B cell (primary cell): Measurements from ENCODE around the gene ZFPM1. TPM values are rescaled to one million over a fixed set of nuclear protein-coding genes. Genes with fewer than 3 reads are reported as not detected.

Experiments
- ATAC-seq: fragments of 200-7000 bp; cut with Tn5 transposase; one replicate; pipeline ENCODE4 v1.10.0; 2021; ENCODE audit warnings: low read depth, mild to moderate bottlenecking, moderate number of reproducible peaks, moderate library complexity
- CTCF ChIA-PET: fragments of 350-600 bp; sonication (Branson Sonifier 250); formaldehyde crosslinking; loops from one replicate; lab custom pipeline; 2021; ENCODE audit warnings: antibody characterized with exemption, inconsistent platforms; lab: Charles Lee
- POLR2A ChIA-PET: fragments of 350-600 bp; sonication (Branson Sonifier 250); formaldehyde crosslinking; loops from one replicate; lab custom pipeline; 2021; ENCODE audit warnings: antibody characterized with exemption; lab: Charles Lee
- DNase-seq: peaks from one replicate; pipeline ENCODE4 v3.0.0; 2013
- H2AFZ ChIP-seq: 2 replicates; pipeline ENCODE4 v1.6.1; 2012; ENCODE audit warnings: mild to moderate bottlenecking, low read depth, low read length; ENCODE audit not compliant: insufficient read depth, poor library complexity, severe bottlenecking
- H3K27ac ChIP-seq, 2 donors: 1 replicate in 1 of 2; 2 replicates in 1 of 2; pipeline ENCODE4 v1.5.1; 2012 to 2013; ENCODE audit warnings: low read length in 2 of 2, mild to moderate bottlenecking in 2 of 2, moderate library complexity in 1 of 2
- H3K27me3 ChIP-seq, 4 experiments: fragments of 200-600 bp in 1 of 4; sonication (generic) in 1 of 4; replicated peaks in 1 of 4; 1 replicate in 2 of 4; 2 replicates in 2 of 4; pipeline versions ENCODE4 v1.6.1 to v1.7.0; 2013 to 2016; ENCODE audit warnings: low read length in 3 of 4, mild to moderate bottlenecking in 2 of 4, mixed read lengths in 1 of 4, moderate library complexity in 1 of 4; ENCODE audit not compliant: insufficient read depth in 4 of 4, control insufficient read depth in 3 of 4; ENCODE audit errors: control extremely low read depth in 1 of 4
- H3K36me3 ChIP-seq, 2 experiments: replicated peaks in 1 of 2; 1 replicate in 1 of 2; 2 replicates in 1 of 2; pipeline versions ENCODE4 v1.6.1 to v1.7.1; 2013; ENCODE audit warnings: low read length in 1 of 2; ENCODE audit not compliant: insufficient read depth in 2 of 2, control insufficient read depth in 1 of 2; ENCODE audit errors: control extremely low read depth in 1 of 2, extremely low read depth in 1 of 2
- H3K4me1 ChIP-seq, 2 donors: fragments of 200-600 bp in 1 of 2; sonication (generic) in 1 of 2; 1 replicate in 1 of 2; 2 replicates in 1 of 2; pipeline versions ENCODE4 v1.5.1 to v1.6.1; 2013 to 2017; ENCODE audit warnings: low read length in 2 of 2; ENCODE audit not compliant: control insufficient read depth in 2 of 2, insufficient read depth in 2 of 2
- H3K4me2 ChIP-seq: replicated peaks from 2 replicates; pipeline ENCODE3; 2012; ENCODE audit warnings: mild to moderate bottlenecking, low read depth, low read length; ENCODE audit not compliant: poor library complexity, severe bottlenecking
- H3K4me3 ChIP-seq, 5 experiments: fragments of 200-600 bp in 1 of 5; sonication (generic) in 1 of 5; 1 replicate in 3 of 5; 2 replicates in 2 of 5; pipeline versions ENCODE4 v1.5.1 to v1.7.0; 2011 to 2016; ENCODE audit warnings: low read length in 4 of 5, mild to moderate bottlenecking in 4 of 5, low read depth in 2 of 5, control low read depth in 1 of 5, moderate library complexity in 1 of 5; ENCODE audit not compliant: insufficient read depth in 1 of 5; ENCODE audit errors: control extremely low read depth in 1 of 5, extremely low read depth in 1 of 5
- H3K79me2 ChIP-seq: fragments of 200-600 bp; sonication (generic); one replicate; pipeline ENCODE4 v1.6.0; 2016; ENCODE audit warnings: low read length; ENCODE audit not compliant: control insufficient read depth, insufficient read depth
- H3K9ac ChIP-seq: fragments of 200-600 bp; sonication (generic); 2 replicates; pipeline ENCODE4 v1.6.1; 2017; ENCODE audit warnings: mild to moderate bottlenecking, low read length, moderate library complexity
- H3K9me3 ChIP-seq, 3 donors: one replicate each; pipeline versions ENCODE4 v1.6.1 to v1.7.1; 2013; ENCODE audit warnings: low read length in 2 of 3; ENCODE audit not compliant: control insufficient read depth in 2 of 3, insufficient read depth in 1 of 3; ENCODE audit errors: control extremely low read depth in 1 of 3
- H4K20me1 ChIP-seq: 2 replicates; pipeline ENCODE4 v1.6.0; 2012; ENCODE audit warnings: mild to moderate bottlenecking, low read length; ENCODE audit not compliant: insufficient read depth, control insufficient read depth, poor library complexity, severe bottlenecking
- H3K27ac Mint-ChIP-seq: one replicate; pipeline ENCODE4 v1.8.0; 2021; ENCODE audit warnings: mixed read lengths
- H3K27me3 Mint-ChIP-seq: one replicate; pipeline ENCODE4 v1.8.0; 2021; ENCODE audit warnings: mixed read lengths
- H3K4me1 Mint-ChIP-seq: one replicate; pipeline ENCODE4 v1.8.0; 2021; ENCODE audit warnings: mixed read lengths
- H3K4me3 Mint-ChIP-seq: one replicate; pipeline ENCODE4 v1.8.0; 2021; ENCODE audit warnings: mixed read lengths
- H3K9me3 Mint-ChIP-seq: one replicate; pipeline ENCODE4 v1.8.0; 2022; ENCODE audit warnings: mixed read lengths; ENCODE audit not compliant: insufficient read depth
- CTCF ChIP-seq: fragments of 200-600 bp; IDR thresholded peaks from one replicate; pipeline ENCODE4 v1.8.0; 2022; ENCODE audit warnings: antibody characterized with exemption, mild to moderate bottlenecking
- EZH2 ChIP-seq: IDR thresholded peaks from 2 replicates; pipeline ENCODE4 v1.6.1; 2012; ENCODE audit warnings: borderline replicate concordance, low read depth, mild to moderate bottlenecking, moderate library complexity, low read length; ENCODE audit not compliant: insufficient read depth, poor library complexity, severe bottlenecking
- WGBS: methylation state at CpG from one replicate; pipeline ENCODE4 v1.1.5; 2013; ENCODE audit warnings: missing lambda C conversion rate; ENCODE audit not compliant: insufficient coverage; 5-methylcytosine and 5-hydroxymethylcytosine counted together
- intact Hi-C: fragments of 100-400 bp; cut with micrococcal nuclease; formaldehyde crosslinking; loops from one replicate; pipeline ENCODE4 v1.10.0; 2022
- polyA plus RNA-seq: library from polyadenylated mRNA; depleted of rRNA; stranded (reverse); fragments of >200 nt; gene quantifications from 2 replicates; pipeline ENCODE4 v1.2.3, GENCODE V29; 2012
- total RNA-seq, 2 donors: library from RNA; stranded (reverse); fragments of 120-200 nt in 1 of 2; gene quantifications; 1 replicate in 1 of 2; 2 replicates in 1 of 2; pipeline versions ENCODE4 v1.2.3 to v1.2.4, GENCODE V29; 2013 to 2022

The ZFPM1 gene
- total and polyA plus RNA-seq, 2 donors (not counting 1 experiment from before 2014, with no cell fraction given), result 4.3 to 34.6 TPM

GRCh38 chr16:88404769-88405168 is 48.3 kb upstream of the ZFPM1 start:
- Histone ChIP-seq H3K9ac (no peak overlapping the region), H3K79me2 (no peaks in the 10 kb centered on the region), H4K20me1 (no peaks in the 10 kb centered on the region), H3K27ac (no peak overlapping the region), H3K4me1 (no peaks in the 10 kb centered on the region), H3K9me3 (peaks cover 0 to 3% (median 0%) of the 10 kb centered on the region in 3 donors), H2AFZ (no peak overlapping the region), H3K4me2 (no peak overlapping the region), H3K4me3 (no peak overlapping the region), H3K36me3 (no peaks in the 10 kb centered on the region), H3K27me3 (peaks cover 0 to 2% (median 0%) of the 10 kb centered on the region in 4 experiments)
- Mint-ChIP-seq H3K27me3 (peaks cover 4% of the 10 kb centered on the region), H3K27ac (no peak overlapping the region), H3K9me3 (no peaks in the 10 kb centered on the region), H3K4me3 (no peak overlapping the region), H3K4me1 (peaks cover 4% of the 10 kb centered on the region)
- 79% methylated on average over 6 of the region's 6 CpGs for WGBS
- DNase-seq (no peak), ATAC-seq (no peak)
- intact Hi-C loops, result no loop called here
- TF ChIP-seq CTCF (no peak), EZH2 (no peak)
- POLR2A ChIA-PET, result no interaction called here
- CTCF ChIA-PET, result no interaction called here

- no peak overlapping the region for H3K4me3 Mint-ChIP-seq
- POLR2A ChIA-PET, result no interaction called here
These were observed 47.6 kb upstream of the ZFPM1 start for GRCh38 chr16:88405216-88406060.

More at GRCh38 chr16:88405216-88406060, 47.6 kb upstream of the ZFPM1 start:
- H2AFZ ChIP-seq, result no peak overlapping the region
- Mint-ChIP-seq H3K9me3 (no peaks in the 10 kb centered on the region), H3K27me3 (peaks cover 4% of the 10 kb centered on the region), H3K27ac (no peak overlapping the region), H3K4me1 (peaks cover 4% of the 10 kb centered on the region)
- CTCF ChIA-PET, result no interaction called here
- no peaks in the 10 kb centered on the region for H4K20me1 ChIP-seq
- H3K36me3 ChIP-seq, result no peaks in the 10 kb centered on the region
- no peak for DNase-seq
- no peak overlapping the region for H3K4me2 ChIP-seq
- no peak for ATAC-seq
- peaks cover 0 to 2% (median 0%) of the 10 kb centered on the region in 4 experiments for H3K27me3 ChIP-seq
- WGBS, result 90% methylated on average over 23 of the region's 29 CpGs
- TF ChIP-seq EZH2 (no peak), CTCF (no peak)
- H3K27ac ChIP-seq, result no peak overlapping the region
- no peaks in the 10 kb centered on the region for H3K4me1 ChIP-seq
- H3K9me3 ChIP-seq, result peaks cover 0 to 3% (median 0%) of the 10 kb centered on the region in 3 donors
- H3K4me3 ChIP-seq, result no peak overlapping the region
- intact Hi-C loops, result no loop called here
- H3K79me2 ChIP-seq, result no peaks in the 10 kb centered on the region
- H3K9ac ChIP-seq, result no peak overlapping the region
